A673 (cell line): ENCODE measurements around the gene ST6GALNAC3. TPM values are rescaled to one million over a fixed set of nuclear protein-coding genes. Genes with fewer than 3 reads are reported as not detected.

Experiments used
- BruUV-seq: library from RNA; stranded (reverse); fragments of 400-500 nt; replicated peaks from 2 replicates; lab custom pipeline; 2021; lab: Mats Ljungman, UMichigan
- CTCF ChIA-PET: fragments of 300-600 bp; sonication (Branson Sonifier 250); formaldehyde crosslinking; loops from one replicate; lab custom pipeline; 2022; ENCODE audit warnings: antibody characterized with exemption; lab: Charles Lee
- POLR2A ChIA-PET: fragments of 300-600 bp; sonication (Branson Sonifier 250); formaldehyde crosslinking; loops from one replicate; lab custom pipeline; 2022; ENCODE audit warnings: antibody characterized with exemption; ENCODE audit not compliant: low non-redundant PET; lab: Charles Lee
- DNase-seq: peaks from one replicate; pipeline ENCODE4 v3.0.0-alpha.2; 2015; ENCODE audit warnings: low spot score
- H3K27ac ChIP-seq: fragments of 200-600 bp; sonication (generic); 2 replicates; pipeline ENCODE4 v1.5.1; 2016; ENCODE audit warnings: mixed run types, low read depth, mild to moderate bottlenecking, mixed read lengths, antibody characterized with exemption, low read length; ENCODE audit not compliant: poor library complexity, severe bottlenecking
- H3K27me3 ChIP-seq: fragments of 200-600 bp; sonication (generic); replicated peaks from 2 replicates; pipeline ENCODE4 v1.6.1; 2017; ENCODE audit warnings: mixed run types, low read depth, mild to moderate bottlenecking, mixed read lengths, antibody characterized with exemption, low read length; ENCODE audit not compliant: insufficient read depth, poor library complexity
- H3K36me3 ChIP-seq: fragments of 200-600 bp; sonication (generic); 2 replicates; pipeline ENCODE4 v1.6.1; 2016; ENCODE audit warnings: mixed run types, mild to moderate bottlenecking, mixed read lengths, antibody characterized with exemption, low read length; ENCODE audit not compliant: insufficient read depth, poor library complexity, severe bottlenecking
- H3K4me1 ChIP-seq: fragments of 200-600 bp; sonication (generic); 2 replicates; pipeline ENCODE4 v1.6.1; 2017; ENCODE audit warnings: mixed run types, mild to moderate bottlenecking, mixed read lengths, antibody characterized with exemption, low read length; ENCODE audit not compliant: insufficient read depth, poor library complexity, severe bottlenecking
- H3K4me3 ChIP-seq: fragments of 200-600 bp; sonication (generic); 2 replicates; pipeline ENCODE4 v1.5.1; 2016; ENCODE audit warnings: low read depth, mixed run types, mild to moderate bottlenecking, mixed read lengths, low read length; ENCODE audit not compliant: poor library complexity, severe bottlenecking
- H3K9me3 ChIP-seq: fragments of 200-600 bp; sonication (generic); 2 replicates; pipeline ENCODE4 v1.6.1; 2016; ENCODE audit warnings: mixed run types, low read depth, mild to moderate bottlenecking, mixed read lengths, antibody characterized with exemption, low read length; ENCODE audit not compliant: poor library complexity, severe bottlenecking
- EZH2 ChIP-seq: fragments of 200-600 bp; sonication (generic); IDR thresholded peaks from 2 replicates; pipeline ENCODE4 v1.6.1; 2017; ENCODE audit warnings: borderline replicate concordance, low read depth, mild to moderate bottlenecking, mixed read lengths, antibody characterized with exemption, low read length; ENCODE audit not compliant: poor library complexity, severe bottlenecking
- intact Hi-C: fragments of 100-400 bp; cut with micrococcal nuclease; formaldehyde crosslinking; loops from one replicate; pipeline ENCODE4 v1.10.0; 2022; ENCODE audit not compliant: unreplicated experiment
- total RNA-seq: library from RNA; stranded (reverse); gene quantifications from 2 replicates; pipeline ENCODE4 v1.2.3, GENCODE V29; 2021
- TF ChIP-seq, protein P1 (sequence below): fragments of 300-800, 200-600 bp; sonication (generic); conservative IDR thresholded peaks from 2 replicates; pipeline ENCODE4 v1.5.1; 2017; ENCODE audit warnings: low read depth, mild to moderate bottlenecking, antibody characterized with exemption, low read length, moderate library complexity, mixed read lengths

ST6GALNAC3 gene
- total RNA-seq, 1 experiment from 2014 or later = 1.2 TPM

DNA sequence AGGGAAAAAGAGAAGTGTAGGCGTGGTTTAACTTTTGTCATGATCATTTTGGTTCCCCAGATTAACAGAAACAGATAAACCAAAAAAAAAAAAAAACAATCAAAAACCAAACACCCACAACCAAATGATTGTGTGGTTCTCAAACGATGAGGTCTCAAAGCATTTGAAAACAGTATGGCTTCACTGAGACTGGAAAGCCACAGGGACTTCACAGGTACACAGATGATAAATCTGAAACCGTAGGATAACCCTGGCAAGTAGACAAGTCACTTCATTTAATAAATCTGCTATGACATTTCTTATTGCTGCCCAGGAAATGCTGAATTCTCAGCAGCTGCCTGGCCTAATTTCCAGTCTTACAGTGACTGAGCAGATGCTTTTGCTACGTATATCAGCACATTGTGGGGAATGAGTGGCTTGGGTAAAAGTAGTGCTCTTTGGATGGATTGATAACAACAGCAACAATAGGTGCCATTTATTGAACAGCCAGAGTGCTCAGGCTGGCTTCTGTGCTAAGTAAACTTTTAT is 6.1 kb downstream of the ST6GALNAC3 start:
- H3K36me3 ChIP-seq = no peaks in the 10 kb centered on the region
- intact Hi-C loops = no loop called here
- H3K27ac ChIP-seq = no peak overlapping the region
- TF ChIP-seq, protein P1, sequence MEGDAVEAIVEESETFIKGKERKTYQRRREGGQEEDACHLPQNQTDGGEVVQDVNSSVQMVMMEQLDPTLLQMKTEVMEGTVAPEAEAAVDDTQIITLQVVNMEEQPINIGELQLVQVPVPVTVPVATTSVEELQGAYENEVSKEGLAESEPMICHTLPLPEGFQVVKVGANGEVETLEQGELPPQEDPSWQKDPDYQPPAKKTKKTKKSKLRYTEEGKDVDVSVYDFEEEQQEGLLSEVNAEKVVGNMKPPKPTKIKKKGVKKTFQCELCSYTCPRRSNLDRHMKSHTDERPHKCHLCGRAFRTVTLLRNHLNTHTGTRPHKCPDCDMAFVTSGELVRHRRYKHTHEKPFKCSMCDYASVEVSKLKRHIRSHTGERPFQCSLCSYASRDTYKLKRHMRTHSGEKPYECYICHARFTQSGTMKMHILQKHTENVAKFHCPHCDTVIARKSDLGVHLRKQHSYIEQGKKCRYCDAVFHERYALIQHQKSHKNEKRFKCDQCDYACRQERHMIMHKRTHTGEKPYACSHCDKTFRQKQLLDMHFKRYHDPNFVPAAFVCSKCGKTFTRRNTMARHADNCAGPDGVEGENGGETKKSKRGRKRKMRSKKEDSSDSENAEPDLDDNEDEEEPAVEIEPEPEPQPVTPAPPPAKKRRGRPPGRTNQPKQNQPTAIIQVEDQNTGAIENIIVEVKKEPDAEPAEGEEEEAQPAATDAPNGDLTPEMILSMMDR = no peak
- TF ChIP-seq EZH2 = no peak
- no peak overlapping the region for H3K4me3 ChIP-seq
- ChIA-PET CTCF (no interaction called here), POLR2A (no interaction called here)
- no peak for DNase-seq
- no TSS peak for BruUV-seq
- no peaks in the 10 kb centered on the region for H3K4me1 ChIP-seq
- no peaks in the 10 kb centered on the region for H3K27me3 ChIP-seq
- no peaks in the 10 kb centered on the region for H3K9me3 ChIP-seq

DNA sequence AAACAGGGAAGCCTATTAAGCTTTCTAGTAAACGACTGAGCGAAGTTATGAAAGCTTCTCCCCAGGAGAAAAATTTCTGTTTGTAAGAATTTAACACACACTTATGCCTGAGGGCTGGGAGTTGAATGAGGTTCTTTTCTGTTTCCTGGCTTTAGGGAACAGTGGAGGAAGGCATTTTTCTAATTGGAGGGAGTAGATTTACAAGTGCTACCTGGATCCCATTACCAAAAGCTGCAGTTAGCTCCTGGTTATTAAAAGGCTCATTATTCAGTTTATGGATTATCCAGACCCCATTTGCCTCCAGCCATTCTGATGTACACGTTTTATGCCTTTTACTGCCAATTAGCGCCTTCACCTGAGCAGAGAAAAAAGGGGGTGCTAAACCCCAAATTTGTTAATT is 7.5 kb downstream of the ST6GALNAC3 start:
- DNase-seq = no peak
- Histone ChIP-seq H3K4me1 (no peaks in the 10 kb centered on the region), H3K4me3 (no peak overlapping the region), H3K9me3 (no peaks in the 10 kb centered on the region), H3K27me3 (no peaks in the 10 kb centered on the region), H3K27ac (no peak overlapping the region), H3K36me3 (no peaks in the 10 kb centered on the region)
- ChIA-PET POLR2A (interaction anchor here (0.9 kb wide), 1 partner anchor 219 kb away, joined by 3 read pairs; no protein-coding TSS in a partner anchor), CTCF (no interaction called here)
- TF ChIP-seq EZH2 = no peak
- TF ChIP-seq, protein P1 = no peak
- no TSS peak for BruUV-seq
- intact Hi-C loops = no loop called here

DNA sequence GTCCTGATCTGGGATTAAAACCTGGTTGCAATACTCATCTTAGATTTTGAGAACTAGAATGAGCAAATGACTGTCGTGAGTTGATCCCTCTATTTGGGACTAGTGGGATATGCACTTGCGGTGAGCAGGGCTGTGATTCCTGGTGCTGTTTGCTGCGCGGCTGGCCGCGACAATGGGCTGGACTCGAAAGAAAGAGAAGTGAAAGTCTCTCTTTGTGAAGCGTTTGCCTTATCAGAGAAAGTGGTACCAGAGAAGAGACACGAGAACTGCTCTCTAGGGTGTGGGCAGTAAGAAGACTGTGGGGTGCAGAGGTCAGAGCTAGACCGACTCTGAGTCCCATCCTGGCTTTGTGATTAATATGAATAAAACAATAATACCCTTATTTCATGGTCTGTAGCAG is 8.6 kb downstream of the ST6GALNAC3 start:
- DNase-seq = no peak
- no TSS peak for BruUV-seq
- ChIA-PET CTCF (no interaction called here), POLR2A (no interaction called here)
- H3K27me3 ChIP-seq = no peaks in the 10 kb centered on the region
- intact Hi-C loops = no loop called here
- no peak overlapping the region for H3K4me3 ChIP-seq
- no peaks in the 10 kb centered on the region for H3K4me1 ChIP-seq
- no peak overlapping the region for H3K27ac ChIP-seq
- no peaks in the 10 kb centered on the region for H3K36me3 ChIP-seq
- no peaks in the 10 kb centered on the region for H3K9me3 ChIP-seq
- TF ChIP-seq, protein P1 = no peak
- TF ChIP-seq EZH2 = no peak
